HG02943 (cell line): ENCODE measurements around the gene CASK.

Experiments used
- ATAC-seq: cut with Tn5 transposase; IDR thresholded peaks from one replicate; pipeline ENCODE4 v1.9.1; 2021; ENCODE audit warnings: mild to moderate bottlenecking, low read depth, moderate library complexity; ENCODE audit not compliant: unreplicated experiment

CASK gene

GRCh38 chrX:41857670-41858069 is 65.7 kb downstream of the CASK start:
- no peak for ATAC-seq

GRCh38 chrX:41846714-41847113 is 76.6 kb downstream of the CASK start:
- ATAC-seq: no peak

GRCh38 chrX:41837270-41837944 is 85.9 kb downstream of the CASK start:
- ATAC-seq: no peak

GRCh38 chrX:41828826-41829225 is 94.5 kb downstream of the CASK start:
- no peak for ATAC-seq

- no peak for ATAC-seq
These were observed 95.5 kb downstream of the CASK start for GRCh38 chrX:41827886-41828285.

GRCh38 chrX:41825796-41826195 is 97.6 kb downstream of the CASK start:
- no peak for ATAC-seq

GRCh38 chrX:41824551-41824950 is 98.8 kb downstream of the CASK start:
- ATAC-seq: no peak

GRCh38 chrX:41823402-41823801 is 100.0 kb downstream of the CASK start:
- no peak for ATAC-seq

- no peak for ATAC-seq
These were observed 100.5 kb downstream of the CASK start for GRCh38 chrX:41822892-41823291.

GRCh38 chrX:41808047-41808446 is 115.3 kb downstream of the CASK start:
- ATAC-seq: no peak

- no peak for ATAC-seq
These were observed 120.4 kb downstream of the CASK start for GRCh38 chrX:41802958-41803357.

GRCh38 chrX:41799661-41800060 is 123.7 kb downstream of the CASK start:
- no peak for ATAC-seq

GRCh38 chrX:41796577-41796976 is 126.8 kb downstream of the CASK start:
- no peak for ATAC-seq

- ATAC-seq: no peak
These were observed 127.3 kb downstream of the CASK start for GRCh38 chrX:41796046-41796445.

GRCh38 chrX:41789374-41789773 is 134.0 kb downstream of the CASK start:
- ATAC-seq: no peak

GRCh38 chrX:41785685-41786084 is 137.7 kb downstream of the CASK start:
- ATAC-seq: no peak

- no peak for ATAC-seq
These were observed 141.9 kb downstream of the CASK start for GRCh38 chrX:41781500-41781899.

GRCh38 chrX:41779941-41780340 is 143.4 kb downstream of the CASK start:
- no peak for ATAC-seq

- ATAC-seq: no peak
These were observed 144.3 kb downstream of the CASK start for GRCh38 chrX:41779030-41779564.

- ATAC-seq: no peak
These were observed 161.7 kb downstream of the CASK start for GRCh38 chrX:41761702-41762101.

- ATAC-seq: no peak
These were observed 162.2 kb downstream of the CASK start for GRCh38 chrX:41761169-41761568.

- ATAC-seq: no peak
These were observed 163.5 kb downstream of the CASK start for GRCh38 chrX:41759817-41760216.

GRCh38 chrX:41758401-41758800 is 165.0 kb downstream of the CASK start:
- ATAC-seq: no peak
